ENCODE measurements around the gene STRC. TPM values are rescaled to one million over a fixed set of nuclear protein-coding genes. Genes with fewer than 3 reads are reported as not detected.
"Not testable (repeated sequence)": the region's sequence is repeated elsewhere in the genome, so short reads cannot be mapped to it uniquely, and the experiment has no call there.

The STRC gene
- total and polyA plus RNA-seq, 2 experiments from 2014 or later = 4.6 to 5.6 TPM

- no peak overlapping the region for H3K27ac ChIP-seq
- TF ChIP-seq CTCF (IDR thresholded peaks at IDR 0.05; ENCODE audit: low read depth, low read length) = no peak
- H3K4me3 ChIP-seq = no peak overlapping the region
- no peaks in the 10 kb centered on the region for H3K27me3 ChIP-seq
- H3K36me3 ChIP-seq = no peaks in the 10 kb centered on the region
- no peaks in the 10 kb centered on the region for H3K9me3 ChIP-seq (ENCODE audit: low read depth)
- DNase-seq (ENCODE audit: low read depth in 1 of 2, low spot score in 1 of 2) = no peak
- no peaks in the 10 kb centered on the region for H3K4me1 ChIP-seq (ENCODE audit: low read depth)
Observed at GRCh38 chr15:43625106-43625505, 6.5 kb upstream of the STRC start.

GRCh38 chr15:43622068-43622799 is 3.6 kb upstream of the STRC start:
- H3K4me3 ChIP-seq; H3K27ac ChIP-seq; DNase-seq (ENCODE audit: low read depth in 1 of 2, low spot score in 1 of 2); H3K36me3 ChIP-seq; H3K9me3 ChIP-seq (ENCODE audit: low read depth); H3K27me3 ChIP-seq; H3K4me1 ChIP-seq (ENCODE audit: low read depth): not testable (repeated sequence)

GRCh38 chr15:43617750-43618149 is 850 bp downstream of the STRC start:
- not testable (repeated sequence) for H3K4me3 ChIP-seq; H3K4me1 ChIP-seq (ENCODE audit: low read depth); H3K27me3 ChIP-seq; H3K9me3 ChIP-seq (ENCODE audit: low read depth); DNase-seq (ENCODE audit: low read depth in 1 of 2, low spot score in 1 of 2); H3K27ac ChIP-seq; H3K36me3 ChIP-seq

GRCh38 chr15:43602233-43602632 is 16.4 kb downstream of the STRC start:
- H3K27me3 ChIP-seq; H3K9me3 ChIP-seq (ENCODE audit: low read depth); H3K27ac ChIP-seq; DNase-seq (ENCODE audit: low read depth in 1 of 2, low spot score in 1 of 2); H3K36me3 ChIP-seq; H3K4me3 ChIP-seq; H3K4me1 ChIP-seq (ENCODE audit: low read depth): not testable (repeated sequence)

- H3K36me3 ChIP-seq; DNase-seq (ENCODE audit: low read depth in 1 of 2, low spot score in 1 of 2); H3K9me3 ChIP-seq (ENCODE audit: low read depth); H3K27me3 ChIP-seq; H3K4me3 ChIP-seq; H3K27ac ChIP-seq; H3K4me1 ChIP-seq (ENCODE audit: low read depth): not testable (repeated sequence)
Observed at GRCh38 chr15:43600200-43600599, 18.4 kb downstream of the STRC start.

- H3K4me3 ChIP-seq; DNase-seq (ENCODE audit: low read depth in 1 of 2, low spot score in 1 of 2); H3K36me3 ChIP-seq; H3K27ac ChIP-seq; H3K4me1 ChIP-seq (ENCODE audit: low read depth); H3K27me3 ChIP-seq; H3K9me3 ChIP-seq (ENCODE audit: low read depth): not testable (repeated sequence)
Observed at GRCh38 chr15:43599131-43599530, 19.5 kb downstream of the STRC start.

- H3K9me3 ChIP-seq (ENCODE audit: low read depth); H3K36me3 ChIP-seq; H3K4me3 ChIP-seq; H3K27me3 ChIP-seq; H3K27ac ChIP-seq; H3K4me1 ChIP-seq (ENCODE audit: low read depth); DNase-seq (ENCODE audit: low read depth in 1 of 2, low spot score in 1 of 2): not testable (repeated sequence)
Observed at GRCh38 chr15:43593328-43594190, 25.0 kb downstream of the STRC start, which contains the start of gene CKMT1B. TSS of gene CKMT1B (plus strand) at chr15:43594027. CDS start at chr15:43594219, 192 bp downstream.

GRCh38 chr15:43592841-43593240 is 25.8 kb downstream of the STRC start:
- H3K4me3 ChIP-seq; H3K27me3 ChIP-seq; DNase-seq (ENCODE audit: low read depth in 1 of 2, low spot score in 1 of 2); H3K27ac ChIP-seq; H3K9me3 ChIP-seq (ENCODE audit: low read depth); H3K4me1 ChIP-seq (ENCODE audit: low read depth); H3K36me3 ChIP-seq: not testable (repeated sequence)

- H3K4me1 ChIP-seq (ENCODE audit: low read depth); DNase-seq (ENCODE audit: low read depth in 1 of 2, low spot score in 1 of 2); H3K4me3 ChIP-seq; H3K27ac ChIP-seq; H3K36me3 ChIP-seq; H3K27me3 ChIP-seq; H3K9me3 ChIP-seq (ENCODE audit: low read depth): not testable (repeated sequence)
Observed at GRCh38 chr15:43589778-43590466, 28.7 kb downstream of the STRC start, which contains the start of gene PPIP5K1. TSS of gene PPIP5K1 (minus strand) at chr15:43590208. CDS start at chr15:43584504, 5,704 bp downstream.

GRCh38 chr15:43574607-43575006 is 44.0 kb downstream of the STRC start:
- H3K9me3 ChIP-seq (ENCODE audit: low read depth); H3K27me3 ChIP-seq; H3K27ac ChIP-seq; H3K4me1 ChIP-seq (ENCODE audit: low read depth); DNase-seq (ENCODE audit: low read depth in 1 of 2, low spot score in 1 of 2); H3K4me3 ChIP-seq; H3K36me3 ChIP-seq: not testable (repeated sequence)

- not testable (repeated sequence) for H3K27ac ChIP-seq; H3K9me3 ChIP-seq (ENCODE audit: low read depth); DNase-seq (ENCODE audit: low read depth in 1 of 2, low spot score in 1 of 2); H3K4me3 ChIP-seq; H3K36me3 ChIP-seq; H3K4me1 ChIP-seq (ENCODE audit: low read depth); H3K27me3 ChIP-seq
Observed at GRCh38 chr15:43566615-43567014, 52.0 kb downstream of the STRC start.

GRCh38 chr15:43563793-43564192 is 54.8 kb downstream of the STRC start:
- H3K27ac ChIP-seq; DNase-seq (ENCODE audit: low read depth in 1 of 2, low spot score in 1 of 2); H3K4me1 ChIP-seq (ENCODE audit: low read depth); H3K9me3 ChIP-seq (ENCODE audit: low read depth); H3K4me3 ChIP-seq; H3K27me3 ChIP-seq; H3K36me3 ChIP-seq: not testable (repeated sequence)

All from cardiac muscle cell (in vitro differentiated cells and primary cell).